G401.6 (cell line): ENCODE measurements around the gene MYF5.

Source experiments
- FAIRE-seq: peaks from 2 replicates; lab custom pipeline; 2012; peaks lifted over from hg19 to GRCh38; lab: Jason Lieb, UNC

Gene MYF5

DNA sequence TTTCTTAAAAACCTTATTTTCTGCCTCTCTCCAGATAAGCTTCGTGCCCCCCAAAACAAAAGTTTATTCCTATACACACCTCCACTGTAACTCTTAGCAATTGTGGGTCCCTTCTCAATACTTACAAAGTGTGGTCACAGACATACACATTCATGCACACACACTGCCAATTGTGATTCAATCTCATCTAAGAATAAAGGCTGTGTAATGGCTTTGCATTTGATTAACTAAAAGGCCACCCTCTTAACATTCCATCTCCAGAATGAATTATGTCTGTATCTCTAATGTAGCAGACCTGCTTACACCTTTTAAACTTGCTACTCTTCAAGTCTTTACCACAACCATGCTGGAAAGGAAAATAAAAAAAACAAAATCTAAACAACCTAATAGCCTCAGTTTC is 49.5 kb downstream of the MYF5 start:
- FAIRE-seq: no peak

GRCh38 chr12:80766897-80767296 is 50.2 kb downstream of the MYF5 start:
- FAIRE-seq: no peak
